Sigmoid colon (tissue), 4 donors: ENCODE results near the gene PCGF3.

ENCODE experiments used
- CTCF ChIP-seq, 4 experiments: fragments of 450-650 bp in 3 of 4; fragments of 200-600 bp in 1 of 4; IDR thresholded peaks; one replicate each; pipeline ENCODE4 v1.5.1; 2016 to 2019; ENCODE audit warnings: antibody characterized with exemption in 4 of 4, mild to moderate bottlenecking in 3 of 4, moderate library complexity in 2 of 4
- POLR2A ChIP-seq, 2 donors: fragments of 450-650 bp; IDR thresholded peaks; one replicate each; pipeline ENCODE4 v1.6.1; 2016; ENCODE audit warnings: antibody characterized with exemption in 2 of 2, mild to moderate bottlenecking in 2 of 2, moderate library complexity in 2 of 2
- POLR2AphosphoS5 ChIP-seq, 4 donors: sonication (generic); formaldehyde crosslinking; IDR thresholded peaks; one replicate each; pipeline ENCODE4 v1.6.1; 2017; ENCODE audit warnings: antibody characterized with exemption in 4 of 4

GRCh38 chr4:786861-787300 lies 81.2 kb downstream of the PCGF3 start:
- TF ChIP-seq CTCF (IDR thresholded peaks at IDR 0.05): no peak
- TF ChIP-seq POLR2A (IDR thresholded peaks at IDR 0.05): no peak
- TF ChIP-seq POLR2AphosphoS5 (IDR thresholded peaks at IDR 0.05): peak in 1 of 4 donors; percentile 43
